ENCODE results near the gene VMO1. TPM values are rescaled to one million over a fixed set of nuclear protein-coding genes. Genes with fewer than 3 reads are reported as not detected.

VMO1 gene
- total RNA-seq, 2 experiments from 2014 or later = 0.30 TPM

DNA sequence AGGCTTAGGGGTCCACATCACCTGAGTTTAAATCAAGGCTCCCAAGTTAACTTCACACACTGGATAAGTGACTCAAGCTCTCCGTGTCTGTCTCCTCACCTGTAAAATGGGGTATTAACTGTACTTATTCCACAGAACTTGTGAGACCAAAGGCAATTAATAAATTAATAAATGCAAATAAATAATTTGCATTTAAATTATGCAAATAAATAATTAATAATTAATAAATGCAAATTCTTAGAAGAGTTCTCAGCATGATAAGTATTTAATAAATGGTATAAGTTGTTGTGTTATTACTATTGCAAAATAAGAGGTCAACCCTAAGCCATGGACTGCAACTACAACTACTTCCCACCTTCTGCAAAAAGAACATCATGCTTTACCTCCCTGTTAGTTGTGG is 32.8 kb downstream of the VMO1 start:
- peaks cover 3% of the 10 kb centered on the region for H3K4me1 Mint-ChIP-seq
- intact Hi-C loops (cut with DNase I, micrococcal nuclease) = no loop called here
- peaks cover 10% of the 10 kb centered on the region for H3K27me3 Mint-ChIP-seq
- ATAC-seq = no peak
- POLR2A ChIA-PET = no interaction called here
- no peak for DNase-seq
- H3K9me3 Mint-ChIP-seq (ENCODE audit: low read depth) = no peaks in the 10 kb centered on the region
- no peaks in the 10 kb centered on the region for H3K36me3 Mint-ChIP-seq (ENCODE audit: low read depth)
- H3K27ac Mint-ChIP-seq = no peak overlapping the region
- CTCF ChIA-PET = no interaction called here
- no peak overlapping the region for H3K4me3 Mint-ChIP-seq

DNA sequence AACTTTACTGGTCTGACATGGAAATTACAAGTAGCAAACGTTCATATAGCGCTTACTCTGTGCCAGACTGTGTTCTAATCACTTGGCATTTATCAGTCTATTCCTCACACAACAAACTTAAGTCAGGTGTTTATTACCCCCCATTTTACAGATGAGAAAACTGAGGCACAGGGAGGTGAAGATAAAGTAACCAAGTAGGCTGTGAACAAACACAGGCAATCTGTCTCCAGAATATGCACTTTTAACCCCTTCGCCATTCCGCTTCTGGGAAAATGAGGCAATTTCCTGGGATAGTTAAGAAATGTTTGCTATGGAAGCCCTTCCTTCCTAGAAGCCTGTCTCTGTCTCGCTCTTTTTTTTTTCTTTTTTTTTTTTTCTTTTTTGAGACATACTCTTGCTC is 34.2 kb downstream of the VMO1 start:
- H3K4me1 Mint-ChIP-seq = peaks cover 16% of the 10 kb centered on the region
- no peak for DNase-seq
- intact Hi-C loops (cut with DNase I, micrococcal nuclease) = no loop called here
- H3K27ac Mint-ChIP-seq = no peak overlapping the region
- H3K9me3 Mint-ChIP-seq (ENCODE audit: low read depth) = no peaks in the 10 kb centered on the region
- no peak overlapping the region for H3K4me3 Mint-ChIP-seq
- ChIA-PET POLR2A (no interaction called here), CTCF (interaction anchor here (0.6 kb wide), 1 partner anchor 72 kb away, joined by 3 read pairs; no protein-coding TSS in a partner anchor)
- no peak for ATAC-seq
- H3K36me3 Mint-ChIP-seq (ENCODE audit: low read depth) = no peaks in the 10 kb centered on the region
- peaks cover 14% of the 10 kb centered on the region for H3K27me3 Mint-ChIP-seq

DNA sequence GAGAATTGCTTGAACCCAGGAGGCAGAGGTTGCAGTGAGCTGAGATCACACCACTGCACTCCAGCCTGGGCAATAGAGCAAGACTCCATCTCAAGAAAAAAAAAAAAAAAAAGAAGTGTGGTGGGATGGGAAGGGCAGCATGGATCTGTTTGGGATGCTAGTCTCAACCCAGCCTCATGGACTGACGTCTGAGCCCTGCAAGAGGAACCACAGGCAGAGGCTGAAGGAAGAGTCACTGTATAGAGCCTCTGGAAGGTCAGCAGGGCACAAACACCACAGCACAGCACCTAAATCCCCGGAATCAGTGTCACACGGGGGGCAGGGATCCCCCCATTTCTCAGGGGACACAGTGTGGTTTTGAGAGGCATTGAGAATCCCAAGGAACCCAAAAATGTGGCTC is 35.6 kb downstream of the VMO1 start:
- peaks cover 19% of the 10 kb centered on the region for H3K4me1 Mint-ChIP-seq
- H3K36me3 Mint-ChIP-seq (ENCODE audit: low read depth) = no peaks in the 10 kb centered on the region
- DNase-seq = no peak
- intact Hi-C loops (cut with DNase I, micrococcal nuclease) = no loop called here
- ChIA-PET CTCF (no interaction called here), POLR2A (no interaction called here)
- no peaks in the 10 kb centered on the region for H3K9me3 Mint-ChIP-seq (ENCODE audit: low read depth)
- no peak for ATAC-seq
- no peak overlapping the region for H3K27ac Mint-ChIP-seq
- peaks cover 14% of the 10 kb centered on the region for H3K27me3 Mint-ChIP-seq
- H3K4me3 Mint-ChIP-seq = no peak overlapping the region

DNA sequence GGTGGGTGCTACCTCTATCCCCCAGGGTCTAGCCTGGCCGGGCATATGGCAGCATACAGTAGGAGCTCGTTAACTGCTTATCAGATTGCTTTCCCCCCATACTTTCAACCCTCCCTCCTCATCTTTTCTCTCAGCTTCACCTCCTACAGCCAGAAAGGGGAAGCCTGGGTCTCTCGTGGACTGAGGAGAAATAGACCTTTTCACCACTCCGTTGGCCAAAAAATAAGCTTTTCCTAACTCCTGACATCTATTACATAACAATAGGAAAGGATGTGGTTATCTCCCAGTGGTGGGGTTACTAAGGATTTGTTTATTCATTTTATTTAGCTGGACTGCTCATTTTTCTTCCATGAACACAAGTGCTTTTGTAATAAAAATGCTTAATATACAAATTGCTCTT is 37.5 kb downstream of the VMO1 start:
- H3K9me3 Mint-ChIP-seq (ENCODE audit: low read depth) = no peaks in the 10 kb centered on the region
- intact Hi-C loops (cut with DNase I, micrococcal nuclease) = no loop called here
- POLR2A ChIA-PET = interaction anchor here (0.6 kb wide), 1 partner anchor 35 kb away, joined by 3 read pairs; no protein-coding TSS in a partner anchor

GRCh38 chr17:4747847-4748246 is 38.3 kb downstream of the VMO1 start:
- CTCF ChIA-PET = interaction anchor here (2.2 kb wide), 1 partner anchor 42 kb away, joined by 9 read pairs; the partner anchor contains the start of gene GLTPD2
- Mint-ChIP-seq H3K4me3 (peak overlapping the region; percentile 19), H3K27ac (peak overlapping the region; percentile 51), H3K4me1 (peaks cover 22% of the 10 kb centered on the region), H3K36me3 (ENCODE audit: low read depth) (no peaks in the 10 kb centered on the region), H3K9me3 (ENCODE audit: low read depth) (no peaks in the 10 kb centered on the region), H3K27me3 (peaks cover 14% of the 10 kb centered on the region)
- intact Hi-C loops (cut with DNase I, micrococcal nuclease) = no loop called here
- DNase-seq (peak; percentile 52), ATAC-seq (peak; percentile 93)
- POLR2A ChIA-PET = interaction anchor here (0.6 kb wide), 2 partner anchors 8 to 155 kb away, joined by 3 to 7 read pairs; no protein-coding TSS in a partner anchor

More for the DNA sequence above, 37.5 kb downstream of the VMO1 start:
- Mint-ChIP-seq H3K4me3 (no peak overlapping the region), H3K4me1 (peaks cover 22% of the 10 kb centered on the region), H3K36me3 (ENCODE audit: low read depth) (no peaks in the 10 kb centered on the region), H3K27me3 (peaks cover 15% of the 10 kb centered on the region), H3K27ac (no peak overlapping the region)
- no peak for ATAC-seq
- CTCF ChIA-PET = interaction anchor here (0.6 to 1.3 kb wide), 4 partner anchors 16 to 305 kb away, joined by 3 to 4 read pairs (median 3); partner anchors contain the start of gene PLD2
- no peak for DNase-seq

DNA sequence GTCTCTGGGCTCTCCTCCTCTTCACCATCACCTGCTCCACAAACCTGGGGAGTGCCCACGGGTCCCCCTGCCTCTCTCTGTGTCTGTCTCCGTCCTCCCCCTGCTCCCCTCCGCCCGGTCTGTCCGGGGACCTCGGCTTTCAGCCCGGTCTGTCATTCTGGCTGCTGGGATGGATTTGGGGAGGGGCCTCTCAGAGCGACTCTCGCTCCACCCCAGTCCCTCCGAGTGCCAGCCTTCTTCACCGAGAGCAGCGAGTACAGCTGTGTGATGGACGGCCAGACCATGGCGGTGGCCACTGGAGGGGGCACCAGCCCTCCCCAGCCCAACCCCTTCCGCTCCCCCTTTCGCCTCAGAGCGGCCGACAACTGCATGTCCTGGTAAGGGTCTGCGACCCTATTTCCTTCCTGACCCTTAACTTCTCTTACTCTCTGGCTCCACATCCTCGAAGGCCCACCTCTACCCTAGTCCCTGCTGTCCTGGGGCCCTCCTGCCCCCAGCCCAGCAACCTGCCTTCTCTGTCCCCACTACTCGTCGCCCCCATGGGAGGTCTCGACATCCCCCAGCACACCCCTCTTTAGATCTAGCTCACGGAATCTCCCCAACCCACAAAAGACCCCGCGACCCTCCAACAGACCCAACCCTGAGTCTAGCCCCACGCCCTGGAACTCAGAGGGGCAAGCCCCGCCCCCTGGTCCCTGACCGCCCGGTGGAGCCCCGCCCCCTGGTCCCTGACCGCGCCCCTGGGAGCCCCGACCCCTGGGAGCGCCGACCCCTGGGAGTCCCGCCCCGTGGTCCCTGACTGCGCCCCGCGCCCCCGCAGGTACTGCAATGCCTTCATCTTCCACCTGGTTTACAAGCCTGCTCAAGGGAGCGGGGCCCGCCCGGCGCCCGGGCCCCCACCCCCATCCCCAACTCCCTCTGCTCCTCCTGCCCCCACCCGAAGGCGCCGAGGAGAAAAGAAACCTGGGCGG is 40.9 kb downstream of the VMO1 start:
- peaks cover 20% of the 10 kb centered on the region for H3K27me3 Mint-ChIP-seq
- ATAC-seq (no peak), DNase-seq (no peak)
- H3K4me1 Mint-ChIP-seq = peaks cover 24% of the 10 kb centered on the region
- ChIA-PET CTCF (interaction anchor here (0.5 to 0.6 kb wide), 2 partner anchors 32 to 122 kb away, joined by 3 to 4 read pairs; no protein-coding TSS in a partner anchor), POLR2A (no interaction called here)
- H3K27ac Mint-ChIP-seq = no peak overlapping the region
- no peaks in the 10 kb centered on the region for H3K9me3 Mint-ChIP-seq (ENCODE audit: low read depth)
- H3K36me3 Mint-ChIP-seq (ENCODE audit: low read depth) = no peaks in the 10 kb centered on the region
- intact Hi-C loops (cut with DNase I, micrococcal nuclease) = no loop called here
- H3K4me3 Mint-ChIP-seq = no peak overlapping the region

DNA sequence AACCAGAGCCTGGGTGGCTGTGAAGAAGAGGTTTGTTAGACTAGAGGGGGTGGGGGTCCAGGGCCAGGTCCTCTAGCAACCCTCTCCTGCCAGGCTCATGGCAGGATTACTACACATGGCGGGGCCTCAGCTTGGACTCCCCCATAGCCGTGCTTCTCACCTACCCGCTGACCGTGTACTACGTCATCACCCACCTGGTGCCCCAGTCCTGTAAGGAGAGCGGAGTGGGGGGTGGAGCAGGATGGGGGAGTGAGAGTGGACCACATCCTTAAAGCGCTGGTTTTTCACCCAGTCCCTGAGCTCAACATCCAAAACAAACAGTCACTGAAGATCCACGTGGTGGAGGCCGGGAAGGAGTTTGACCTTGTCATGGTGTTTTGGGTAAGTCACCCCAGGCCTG is 42.3 kb downstream of the VMO1 start:
- no peak for ATAC-seq
- ChIA-PET CTCF (interaction anchor here (0.6 to 0.7 kb wide), 2 partner anchors 12 to 214 kb away, joined by 3 read pairs; no protein-coding TSS in a partner anchor), POLR2A (interaction anchor here (1.1 kb wide), 1 partner anchor 46 kb away, joined by 6 read pairs; no protein-coding TSS in a partner anchor)
- Mint-ChIP-seq H3K36me3 (ENCODE audit: low read depth) (no peaks in the 10 kb centered on the region), H3K27me3 (peaks cover 23% of the 10 kb centered on the region), H3K4me3 (no peak overlapping the region), H3K27ac (no peak overlapping the region), H3K9me3 (ENCODE audit: low read depth) (no peaks in the 10 kb centered on the region), H3K4me1 (peaks cover 31% of the 10 kb centered on the region)
- intact Hi-C loops (cut with DNase I, micrococcal nuclease) = no loop called here
- no peak for DNase-seq

DNA sequence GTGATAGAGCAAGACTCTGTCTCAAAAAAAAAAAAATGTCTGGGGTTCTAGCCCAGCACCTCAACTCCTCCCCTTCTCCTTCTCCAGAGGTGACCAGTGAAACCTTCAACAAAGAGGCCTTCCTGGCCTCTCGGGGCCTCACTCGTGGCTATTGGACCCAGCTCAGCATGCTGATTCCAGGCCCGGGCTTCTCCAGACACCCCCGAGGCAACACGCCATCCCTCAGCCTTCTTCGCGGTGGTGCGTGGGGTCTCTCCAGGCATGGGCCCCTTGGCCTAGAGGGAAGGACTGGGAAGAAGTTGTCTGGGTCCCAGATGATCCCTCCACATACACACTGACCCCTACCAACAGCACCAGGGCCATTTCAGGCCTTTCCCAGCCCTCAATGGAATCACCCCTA is 42.9 kb downstream of the VMO1 start:
- Mint-ChIP-seq H3K27me3 (peaks cover 27% of the 10 kb centered on the region), H3K9me3 (ENCODE audit: low read depth) (no peaks in the 10 kb centered on the region), H3K4me3 (no peak overlapping the region), H3K27ac (no peak overlapping the region), H3K4me1 (peaks cover 32% of the 10 kb centered on the region), H3K36me3 (ENCODE audit: low read depth) (no peaks in the 10 kb centered on the region)
- intact Hi-C loops (cut with DNase I, micrococcal nuclease) = no loop called here
- ChIA-PET CTCF (interaction anchor here (0.7 kb wide), 2 partner anchors 11 to 88 kb away, joined by 3 read pairs; no protein-coding TSS in a partner anchor), POLR2A (interaction anchor here (0.7 to 1.0 kb wide), 2 partner anchors 13 to 142 kb away, joined by 3 to 4 read pairs; no protein-coding TSS in a partner anchor)
- DNase-seq (no peak), ATAC-seq (no peak)

DNA sequence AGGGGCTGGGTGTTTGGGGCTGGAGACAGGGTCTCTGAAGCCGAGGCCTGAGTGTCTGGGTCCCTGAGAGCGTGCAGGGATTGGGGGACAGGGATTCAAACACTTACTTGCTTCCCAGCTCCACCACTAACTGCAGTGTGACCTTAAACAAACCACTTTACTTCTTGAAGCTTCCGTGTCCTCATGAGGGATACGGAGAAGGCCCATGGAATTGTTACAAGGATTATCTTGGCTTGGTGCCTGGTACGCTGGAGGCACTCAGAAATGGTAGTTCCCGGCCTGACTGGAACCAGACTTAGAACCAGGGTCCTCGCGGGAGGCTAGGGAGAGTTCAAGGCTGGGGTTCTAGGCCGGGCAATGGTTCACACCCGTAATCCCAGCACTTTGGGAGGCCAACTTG is 43.5 kb downstream of the VMO1 start:
- ChIA-PET CTCF (no interaction called here), POLR2A (interaction anchor here (0.7 to 1.0 kb wide), 2 partner anchors 14 to 142 kb away, joined by 3 to 4 read pairs; no protein-coding TSS in a partner anchor)
- no peaks in the 10 kb centered on the region for H3K36me3 Mint-ChIP-seq (ENCODE audit: low read depth)
- peaks cover 28% of the 10 kb centered on the region for H3K4me1 Mint-ChIP-seq
- H3K27ac Mint-ChIP-seq = no peak overlapping the region
- ATAC-seq (no peak), DNase-seq (no peak)
- H3K27me3 Mint-ChIP-seq = peaks cover 27% of the 10 kb centered on the region
- intact Hi-C loops (cut with DNase I, micrococcal nuclease) = no loop called here
- H3K9me3 Mint-ChIP-seq (ENCODE audit: low read depth) = no peaks in the 10 kb centered on the region
- no peak overlapping the region for H3K4me3 Mint-ChIP-seq

GRCh38 chr17:4742133-4742532 is 44.0 kb downstream of the VMO1 start:
- DNase-seq (no peak), ATAC-seq (no peak)
- Mint-ChIP-seq H3K36me3 (ENCODE audit: low read depth) (no peaks in the 10 kb centered on the region), H3K4me1 (peaks cover 23% of the 10 kb centered on the region), H3K9me3 (ENCODE audit: low read depth) (no peaks in the 10 kb centered on the region), H3K27me3 (peaks cover 27% of the 10 kb centered on the region), H3K4me3 (no peak overlapping the region), H3K27ac (no peak overlapping the region)
- POLR2A ChIA-PET = interaction anchor here (1.0 kb wide), 1 partner anchor 14 kb away, joined by 3 read pairs; no protein-coding TSS in a partner anchor
- intact Hi-C loops (cut with DNase I, micrococcal nuclease) = no loop called here
- CTCF ChIA-PET = no interaction called here

GRCh38 chr17:4741544-4741943 is 44.6 kb downstream of the VMO1 start:
- Mint-ChIP-seq H3K4me3 (no peak overlapping the region), H3K27ac (no peak overlapping the region)
- POLR2A ChIA-PET = no interaction called here

More at GRCh38 chr17:4741544-4741943, 44.6 kb downstream of the VMO1 start:
- ATAC-seq (no peak), DNase-seq (no peak)
- H3K9me3 Mint-ChIP-seq (ENCODE audit: low read depth) = no peaks in the 10 kb centered on the region
- peaks cover 22% of the 10 kb centered on the region for H3K4me1 Mint-ChIP-seq
- H3K36me3 Mint-ChIP-seq (ENCODE audit: low read depth) = no peaks in the 10 kb centered on the region
- H3K27me3 Mint-ChIP-seq = peaks cover 27% of the 10 kb centered on the region
- intact Hi-C loops (cut with DNase I, micrococcal nuclease) = no loop called here
- CTCF ChIA-PET = no interaction called here
